A549 (cell line): Measurements from ENCODE around the gene EVI5L.

Experiments
- EHMT2 ChIP-seq: fragments of 200-600 bp; sonication (generic); IDR thresholded peaks from 2 replicates; pipeline ENCODE4 v1.6.1; 2016; ENCODE audit warnings: antibody characterized with exemption, low read depth, mild to moderate bottlenecking, moderate library complexity
- JUN ChIP-seq, 2 experiments: fragments of >200 bp; sonication (Bioruptor Twin); formaldehyde crosslinking; IDR thresholded peaks; 2 replicates in 1 of 2; 3 replicates in 1 of 2; pipeline ENCODE4 v1.6.1; 2016 to 2017
- JUNB ChIP-seq: fragments of >200 bp; sonication (Bioruptor Twin); formaldehyde crosslinking; IDR thresholded peaks from 2 replicates; pipeline ENCODE4 v1.6.1; 2016
- MAZ ChIP-seq: fragments of 150-350 bp; IDR thresholded peaks from 2 replicates; pipeline ENCODE4 v1.6.1; 2014; ENCODE audit warnings: antibody characterized with exemption, low read depth, low read length, borderline replicate concordance
- POLR2A ChIP-seq: IDR thresholded peaks from 2 replicates; pipeline ENCODE4 v1.6.1; 2012; ENCODE audit warnings: mild to moderate bottlenecking, low read length
- TF ChIP-seq, protein P1 (sequence below): fragments of >200 bp; sonication (Bioruptor Twin); formaldehyde crosslinking; IDR thresholded peaks from 3 replicates; pipeline ENCODE4 v1.5.1; 2016

- TF ChIP-seq, protein P1, sequence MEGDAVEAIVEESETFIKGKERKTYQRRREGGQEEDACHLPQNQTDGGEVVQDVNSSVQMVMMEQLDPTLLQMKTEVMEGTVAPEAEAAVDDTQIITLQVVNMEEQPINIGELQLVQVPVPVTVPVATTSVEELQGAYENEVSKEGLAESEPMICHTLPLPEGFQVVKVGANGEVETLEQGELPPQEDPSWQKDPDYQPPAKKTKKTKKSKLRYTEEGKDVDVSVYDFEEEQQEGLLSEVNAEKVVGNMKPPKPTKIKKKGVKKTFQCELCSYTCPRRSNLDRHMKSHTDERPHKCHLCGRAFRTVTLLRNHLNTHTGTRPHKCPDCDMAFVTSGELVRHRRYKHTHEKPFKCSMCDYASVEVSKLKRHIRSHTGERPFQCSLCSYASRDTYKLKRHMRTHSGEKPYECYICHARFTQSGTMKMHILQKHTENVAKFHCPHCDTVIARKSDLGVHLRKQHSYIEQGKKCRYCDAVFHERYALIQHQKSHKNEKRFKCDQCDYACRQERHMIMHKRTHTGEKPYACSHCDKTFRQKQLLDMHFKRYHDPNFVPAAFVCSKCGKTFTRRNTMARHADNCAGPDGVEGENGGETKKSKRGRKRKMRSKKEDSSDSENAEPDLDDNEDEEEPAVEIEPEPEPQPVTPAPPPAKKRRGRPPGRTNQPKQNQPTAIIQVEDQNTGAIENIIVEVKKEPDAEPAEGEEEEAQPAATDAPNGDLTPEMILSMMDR: no peak
- TF ChIP-seq POLR2A: no peak
- TF ChIP-seq JUN (IDR thresholded peaks at IDR 0.05): no peak
- no peak for TF ChIP-seq MAZ
- TF ChIP-seq JUNB: no peak
- no peak for TF ChIP-seq EHMT2
Observed at GRCh38 chr19:7885818-7886217, 55.8 kb downstream of the EVI5L start.
